K562 (cell line): Measurements from ENCODE around the gene GAB1. TPM values are rescaled to one million over a fixed set of nuclear protein-coding genes. Genes with fewer than 3 reads are reported as not detected.

Experiments
- ATAC-seq: fragments of 200-7000 bp; cut with Tn5 transposase; 3 replicates; pipeline ENCODE4 v1.9.1; 2020; ENCODE audit warnings: moderate library complexity
- BruUV-seq: library from RNA; stranded (reverse); fragments of 400-500 nt; replicated peaks from 2 replicates; lab custom pipeline; 2021; lab: Mats Ljungman, UMichigan
- CTCF ChIA-PET: fragments of 300-600 bp; formaldehyde crosslinking; extraction: SDS; loops from one replicate; lab custom pipeline; 2021; ENCODE audit warnings: low intra/inter-chr PET ratio; lab: Yijun Ruan, JAX
- POLR2A ChIA-PET: fragments of 300-600, 350-650 bp; sonication (Branson Sonifier 250); formaldehyde crosslinking; extraction: SDS; loops from one replicate; lab custom pipeline; 2021; ENCODE audit warnings: antibody characterized with exemption, inconsistent platforms; lab: Yijun Ruan, JAX
- DNase-seq, 4 experiments: peaks; one replicate each; pipeline versions ENCODE4 v3.0.0 to v3.0.0-alpha.2; 2011 to 2018; ENCODE audit warnings: low spot score in 3 of 4, mixed read lengths in 3 of 4; ENCODE audit errors: extremely low read depth in 1 of 4
- FAIRE-seq: peaks from 2 replicates; lab custom pipeline; 2011; peaks lifted over from hg19 to GRCh38; lab: Jason Lieb, UNC
- H2AFZ ChIP-seq: 2 replicates; pipeline ENCODE4 v1.6.0; 2011; ENCODE audit warnings: low read depth, low read length, control low read depth, inconsistent platforms
- H3K27ac ChIP-seq: fragments of 200-600 bp; 3 replicates; pipeline ENCODE4 v1.8.0; 2011; ENCODE audit warnings: low read depth, mild to moderate bottlenecking, control low read depth, inconsistent platforms, low read length, moderate library complexity, mixed read lengths; ENCODE audit errors: extremely low read depth
- H3K27me3 ChIP-seq, 2 experiments: fragments of 300-600 bp in 1 of 2; 2 replicates in 1 of 2; 3 replicates in 1 of 2; pipeline versions ENCODE4 v1.6.0 to v1.8.0; 2011; ENCODE audit warnings: inconsistent platforms in 2 of 2, low read length in 2 of 2, mild to moderate bottlenecking in 1 of 2, mixed read lengths in 1 of 2, moderate library complexity in 1 of 2; ENCODE audit not compliant: control insufficient read depth in 2 of 2, insufficient read depth in 2 of 2
- H3K36me3 ChIP-seq: fragments of 300-600 bp; 3 replicates; pipeline ENCODE4 v1.8.0; 2011; ENCODE audit warnings: mild to moderate bottlenecking, low read length, inconsistent platforms; ENCODE audit not compliant: control insufficient read depth, insufficient read depth
- H3K4me1 ChIP-seq, 2 experiments: fragments of 200-600 bp in 1 of 2; replicated peaks in 1 of 2; 2 replicates in 1 of 2; 3 replicates in 1 of 2; pipeline versions ENCODE4 v1.5.1 to v1.8.0; 2011; ENCODE audit warnings: inconsistent platforms in 2 of 2, low read length in 2 of 2, mild to moderate bottlenecking in 1 of 2, mixed read lengths in 1 of 2, moderate library complexity in 1 of 2; ENCODE audit not compliant: control insufficient read depth in 2 of 2, insufficient read depth in 2 of 2
- H3K4me2 ChIP-seq: 2 replicates; pipeline ENCODE4 v1.6.1; 2011; ENCODE audit warnings: low read length, control low read depth, inconsistent platforms, mixed read lengths; ENCODE audit not compliant: insufficient read depth
- H3K4me3 ChIP-seq: fragments of 200-600 bp; sonication (generic), shearing (Covaris generic); 2 replicates; pipeline ENCODE4 v1.5.1; 2016; ENCODE audit warnings: control low read depth, inconsistent platforms
- H3K79me2 ChIP-seq: fragments of 200-600 bp; 3 replicates; pipeline ENCODE4 v1.8.0; 2011; ENCODE audit warnings: low read length, inconsistent platforms; ENCODE audit not compliant: control insufficient read depth, insufficient read depth
- H3K9ac ChIP-seq, 2 experiments: 2 replicates each; pipeline versions ENCODE4 v1.6.0 to v1.6.1; 2011; ENCODE audit warnings: low read depth in 2 of 2, low read length in 2 of 2, control low read depth in 1 of 2, inconsistent platforms in 1 of 2, mild to moderate bottlenecking in 1 of 2, mixed read lengths in 1 of 2; ENCODE audit not compliant: insufficient read depth in 1 of 2
- H3K9me1 ChIP-seq: one replicate; pipeline ENCODE4 v1.6.0; 2011; ENCODE audit warnings: inconsistent platforms, mild to moderate bottlenecking, low read length, moderate library complexity; ENCODE audit not compliant: control insufficient read depth, insufficient read depth
- H3K9me3 ChIP-seq: replicated peaks from 2 replicates; pipeline ENCODE4 v1.5.1; 2011; ENCODE audit warnings: low read depth, low read length, inconsistent platforms; ENCODE audit not compliant: control insufficient read depth, insufficient read depth
- H4K20me1 ChIP-seq: replicated peaks from 2 replicates; pipeline ENCODE4 v1.6.1; 2011; ENCODE audit warnings: low read length, inconsistent platforms, mixed read lengths; ENCODE audit not compliant: control insufficient read depth, insufficient read depth
- AFF4 ChIP-seq: sonication (generic); formaldehyde crosslinking; IDR thresholded peaks from 2 replicates; pipeline ENCODE4 v1.8.0; 2023; ENCODE audit warnings: mild to moderate bottlenecking, missing genetic modification reagents
- ATF7 ChIP-seq: fragments of 450-650 bp; IDR thresholded peaks from 2 replicates; pipeline ENCODE4 v1.7.1; 2014; ENCODE audit warnings: mild to moderate bottlenecking, moderate library complexity
- ELF4 ChIP-seq: fragments of 450-650 bp; formaldehyde crosslinking; IDR thresholded peaks from 2 replicates; pipeline ENCODE4 v1.4.0; 2022; ENCODE audit warnings: missing genetic modification characterization
- FOS ChIP-seq: IDR thresholded peaks from 3 replicates; pipeline ENCODE4 v1.6.1; 2011; ENCODE audit not compliant: insufficient read length; ENCODE audit errors: extremely low read depth
- MCM5 ChIP-seq: fragments of 450-650 bp; IDR thresholded peaks from 2 replicates; pipeline ENCODE4 v1.6.1; 2016; ENCODE audit warnings: low read depth
- MTA1 ChIP-seq: fragments of 450-650 bp; IDR thresholded peaks from 2 replicates; pipeline ENCODE4 v1.6.1; 2017; ENCODE audit warnings: borderline replicate concordance
- NFATC3 ChIP-seq: fragments of 450-650 bp; IDR thresholded peaks from 2 replicates; pipeline ENCODE4 v1.6.1; 2017; ENCODE audit warnings: mild to moderate bottlenecking
- PREB ChIP-seq: sonication (generic); formaldehyde crosslinking; IDR thresholded peaks from 2 replicates; pipeline ENCODE4 v1.8.1; 2023; ENCODE audit warnings: mild to moderate bottlenecking, missing genetic modification reagents
- VEZF1 ChIP-seq: fragments of 200-800 bp; sonication (Bioruptor generic); IDR thresholded peaks from 2 replicates; pipeline ENCODE4 v1.6.1; 2017; ENCODE audit warnings: missing genetic modification characterization, missing compliant biosample characterization
- ZBTB7A ChIP-seq: IDR thresholded peaks from 2 replicates; pipeline ENCODE4 v1.6.1; 2011; ENCODE audit warnings: low read depth, mild to moderate bottlenecking, low read length, moderate library complexity, borderline replicate concordance; ENCODE audit not compliant: control insufficient read depth
- ZNF124 ChIP-seq: sonication (generic); formaldehyde crosslinking; IDR thresholded peaks from 2 replicates; pipeline ENCODE4 v1.8.1; 2022; ENCODE audit warnings: missing genetic modification reagents
- ZNF134 ChIP-seq: fragments of 250-450 bp; sonication (Bioruptor Pico); conservative IDR thresholded peaks from 2 replicates; pipeline ENCODE4 v1.4.0; 2020
- WGBS: fragments of 100-300 bp; shearing (Covaris generic); methylation state at CpG from one replicate; pipeline ENCODE4 v1.1.6; 2016; ENCODE audit warnings: low coverage, mixed read lengths; ENCODE audit not compliant: insufficient coverage; ENCODE audit errors: missing lambda C conversion rate; 5-methylcytosine and 5-hydroxymethylcytosine counted together
- in situ Hi-C: fragments of 300-500 bp; cut with MboI; formaldehyde crosslinking; loops from 4 replicates; pipeline ENCODE4 v1.15.0; 2018; ENCODE audit warnings: inconsistent platforms, mixed read lengths
- intact Hi-C: fragments of 100-400 bp; cut with micrococcal nuclease; formaldehyde crosslinking; loops from 2 replicates; pipeline ENCODE4 v1.14.2; 2022
- polyA plus RNA-seq, 8 experiments: library from polyadenylated mRNA; depleted of rRNA in 4 of 8; stranded (reverse) in 5 of 8; unstranded in 3 of 8; fragments of >200 nt; fragmentation: Nextera tagmentation in 2 of 8; fragmentation: Illumina TruSeq in 1 of 8; extraction: Ambion mirVana in 2 of 8; extraction: Trizol in 1 of 8; gene quantifications; 2 replicates each; pipeline versions ENCODE4 v1.2.1 to v1.2.3, GENCODE V29; 2011 to 2014; ENCODE audit warnings: inconsistent platforms in 1 of 8, missing spikeins in 1 of 8
- total RNA-seq, 7 experiments: library from RNA; depleted of rRNA in 6 of 7; stranded (reverse); fragments of >200 nt in 6 of 7; fragmentation: Illumina TruSeq in 2 of 7; extraction: Trizol in 2 of 7; gene quantifications; 2 replicates each; pipeline versions ENCODE4 v1.2.1 to v1.2.3, GENCODE V29; 2011 to 2021; ENCODE audit warnings: low replicate concordance in 1 of 7

GAB1 gene
- total and polyA plus RNA-seq, 9 of the 15 experiments (the other 6 are each of a cell fraction or from before 2014, with no cell fraction given), result 1.3 to 14.6 (median 7.5) TPM

DNA sequence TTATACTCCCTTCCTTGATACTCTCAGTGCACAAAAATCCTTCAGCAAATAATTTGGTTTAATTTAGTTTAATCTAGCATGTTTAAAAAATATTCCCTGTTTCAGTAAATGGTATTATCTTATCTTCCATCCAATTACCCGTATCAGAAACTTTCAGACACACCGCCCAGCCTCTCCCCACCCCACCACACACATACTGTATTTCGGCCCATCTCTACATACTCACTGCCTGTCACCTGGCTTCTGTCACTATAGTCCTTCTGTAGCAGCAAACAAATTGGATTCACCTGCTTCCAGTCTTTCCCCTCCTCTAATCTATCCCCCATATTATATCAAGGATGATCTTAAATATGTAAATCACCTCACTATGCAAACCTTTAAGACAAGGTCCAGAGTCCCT lies 24.8 kb upstream of the GAB1 start:
- FAIRE-seq (no peak), DNase-seq (no peak), ATAC-seq (no peak)
- H2AFZ ChIP-seq, result no peak overlapping the region
- in situ Hi-C loops (no loop called here), intact Hi-C loops (no loop called here)
- H3K9me1 ChIP-seq, result no peaks in the 10 kb centered on the region
- H3K36me3 ChIP-seq, result no peaks in the 10 kb centered on the region
- TF ChIP-seq NFATC3 (no peak), AFF4 (CRISPR knock-in tag) (no peak), PREB (no peak), FOS (no peak), ZBTB7A (no peak), ZNF124 (CRISPR knock-in tag) (no peak), MTA1 (no peak), VEZF1 (CRISPR knock-in tag) (no peak), MCM5 (no peak), ZNF134 (CRISPR knock-in tag) (no peak), ATF7 (no peak), ELF4 (no peak)
- no peak overlapping the region for H3K9ac ChIP-seq
- no peaks in the 10 kb centered on the region for H3K4me1 ChIP-seq
- 3% methylated on average over 3 of the region's 3 CpGs for WGBS
- H4K20me1 ChIP-seq, result no peaks in the 10 kb centered on the region
- no peaks in the 10 kb centered on the region for H3K9me3 ChIP-seq
- H3K27ac ChIP-seq, result no peak overlapping the region
- H3K79me2 ChIP-seq, result no peaks in the 10 kb centered on the region
- H3K4me2 ChIP-seq, result no peak overlapping the region
- ChIA-PET CTCF (no interaction called here), POLR2A (no interaction called here)
- no peak overlapping the region for H3K4me3 ChIP-seq
- no TSS peak for BruUV-seq
- peaks cover 0 to 12% of the 10 kb centered on the region in 2 experiments; a peak in 3 of 5 replicates for H3K27me3 ChIP-seq
